Measurements from ENCODE around the gene WNT7A. TPM values are rescaled to one million over a fixed set of nuclear protein-coding genes. Genes with fewer than 3 reads are reported as not detected.

The WNT7A gene
- total RNA-seq, 3 donors from 2014 or later: not detected

DNA sequence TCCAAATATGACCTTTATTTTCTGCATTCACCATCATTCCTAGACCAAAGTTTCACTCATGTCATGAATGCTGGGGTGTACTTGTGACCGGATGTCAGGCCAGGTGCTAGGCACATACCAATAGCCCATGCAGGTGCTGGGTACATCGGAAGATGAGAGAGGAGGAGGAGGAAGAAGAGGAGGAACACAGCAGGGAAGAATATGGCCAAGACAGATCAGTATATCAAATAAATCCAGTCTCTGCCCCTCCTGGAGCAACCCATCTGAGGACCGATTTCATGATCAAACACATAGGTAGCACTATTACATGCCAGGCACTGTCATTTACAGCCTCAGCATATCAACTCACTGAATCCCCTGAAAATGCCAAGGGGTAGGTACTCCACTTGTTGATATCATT is 3.0 kb upstream of the WNT7A start:
- ATAC-seq (no peak), DNase-seq (no peak)
- no peaks in the 10 kb centered on the region for H3K36me3 ChIP-seq (ENCODE audit: low read depth)
- H3K4me1 ChIP-seq (ENCODE audit: low read depth): peaks cover 9% of the 10 kb centered on the region
- intact Hi-C loops (cut with DNase I, micrococcal nuclease): no loop called here
- no peaks in the 10 kb centered on the region for H3K9me3 ChIP-seq
- no peak overlapping the region for H3K4me3 ChIP-seq
- TF ChIP-seq, protein P1, sequence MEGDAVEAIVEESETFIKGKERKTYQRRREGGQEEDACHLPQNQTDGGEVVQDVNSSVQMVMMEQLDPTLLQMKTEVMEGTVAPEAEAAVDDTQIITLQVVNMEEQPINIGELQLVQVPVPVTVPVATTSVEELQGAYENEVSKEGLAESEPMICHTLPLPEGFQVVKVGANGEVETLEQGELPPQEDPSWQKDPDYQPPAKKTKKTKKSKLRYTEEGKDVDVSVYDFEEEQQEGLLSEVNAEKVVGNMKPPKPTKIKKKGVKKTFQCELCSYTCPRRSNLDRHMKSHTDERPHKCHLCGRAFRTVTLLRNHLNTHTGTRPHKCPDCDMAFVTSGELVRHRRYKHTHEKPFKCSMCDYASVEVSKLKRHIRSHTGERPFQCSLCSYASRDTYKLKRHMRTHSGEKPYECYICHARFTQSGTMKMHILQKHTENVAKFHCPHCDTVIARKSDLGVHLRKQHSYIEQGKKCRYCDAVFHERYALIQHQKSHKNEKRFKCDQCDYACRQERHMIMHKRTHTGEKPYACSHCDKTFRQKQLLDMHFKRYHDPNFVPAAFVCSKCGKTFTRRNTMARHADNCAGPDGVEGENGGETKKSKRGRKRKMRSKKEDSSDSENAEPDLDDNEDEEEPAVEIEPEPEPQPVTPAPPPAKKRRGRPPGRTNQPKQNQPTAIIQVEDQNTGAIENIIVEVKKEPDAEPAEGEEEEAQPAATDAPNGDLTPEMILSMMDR (IDR thresholded peaks at IDR 0.05): no peak

DNA sequence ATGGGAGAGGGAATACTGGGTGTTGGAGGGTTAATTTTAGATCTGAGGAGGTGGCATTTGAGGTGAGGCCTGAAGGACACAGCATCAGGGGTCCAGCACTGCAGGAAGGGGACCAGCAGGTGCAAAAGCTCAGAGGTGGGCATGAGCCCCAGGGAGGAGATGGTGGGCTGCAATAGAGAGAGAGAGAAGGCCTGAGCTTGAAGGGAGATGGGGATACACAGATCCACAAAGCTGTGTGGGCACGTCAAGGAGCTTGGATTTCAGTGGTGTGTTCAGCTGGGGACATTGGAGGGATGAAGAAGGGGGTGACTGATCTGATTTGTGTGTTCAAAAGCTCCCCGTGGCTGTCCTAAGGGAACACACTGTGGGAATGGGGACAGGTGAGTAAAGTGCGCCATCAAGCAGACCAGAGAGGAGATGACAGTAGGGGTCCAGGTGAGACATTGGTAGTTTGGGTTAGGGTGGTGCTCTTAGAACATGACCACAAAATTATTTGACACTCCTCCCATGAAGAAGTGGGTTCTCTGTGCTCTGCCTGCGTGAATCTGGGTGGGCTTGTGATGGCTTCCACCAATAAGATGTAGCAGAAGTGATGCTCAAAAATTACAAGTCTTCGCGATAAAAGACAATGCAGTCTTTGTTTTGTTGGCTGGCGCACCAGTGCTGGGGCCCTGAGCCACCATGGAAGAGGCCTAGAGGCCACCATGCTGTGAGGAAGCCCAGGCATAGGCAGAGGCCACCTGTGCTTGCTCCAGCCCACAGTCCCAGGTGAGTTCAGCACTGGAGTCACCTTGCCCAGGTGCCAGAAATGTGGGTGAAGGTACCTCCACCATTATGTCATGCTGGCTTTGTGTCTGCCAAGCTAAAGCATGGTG is 1.9 kb upstream of the WNT7A start:
- Histone ChIP-seq H3K4me1 (ENCODE audit: low read depth) (peaks cover 9% of the 10 kb centered on the region), H3K4me3 (no peak overlapping the region), H3K9me3 (no peaks in the 10 kb centered on the region), H3K36me3 (ENCODE audit: low read depth) (no peaks in the 10 kb centered on the region)
- intact Hi-C loops (cut with DNase I, micrococcal nuclease): no loop called here
- DNase-seq: no peak
- no peak for ATAC-seq
- TF ChIP-seq, protein P1 (IDR thresholded peaks at IDR 0.05): no peak

DNA sequence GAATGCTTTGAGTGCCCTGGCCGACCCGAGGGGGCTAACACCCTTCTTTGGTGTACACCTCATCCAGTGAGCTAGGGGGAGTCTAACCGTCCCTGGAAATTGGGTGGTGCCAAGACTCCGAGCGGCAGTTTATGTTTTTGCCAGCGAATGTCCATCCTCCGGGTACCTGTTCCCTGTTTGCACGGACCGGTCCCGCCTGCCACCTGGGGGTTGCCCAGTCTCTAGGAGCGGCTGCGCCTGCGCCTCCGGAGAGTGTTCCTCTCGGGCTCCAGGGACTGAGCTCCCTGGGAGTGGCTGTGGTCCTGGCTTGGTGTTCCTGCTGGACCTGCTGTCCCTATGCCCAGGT is 913 bp upstream of the WNT7A start:
- DNase-seq (no peak), ATAC-seq (no peak)
- intact Hi-C loops (cut with DNase I, micrococcal nuclease): no loop called here
- no peaks in the 10 kb centered on the region for H3K9me3 ChIP-seq
- H3K4me1 ChIP-seq (ENCODE audit: low read depth): peaks cover 9% of the 10 kb centered on the region
- TF ChIP-seq, protein P1 (IDR thresholded peaks at IDR 0.05): no peak
- no peaks in the 10 kb centered on the region for H3K36me3 ChIP-seq (ENCODE audit: low read depth)
- H3K4me3 ChIP-seq: no peak overlapping the region

GRCh38 chr3:13879102-13879945 is 547 bp downstream of the WNT7A start:
- DNase-seq: no peak
- no peaks in the 10 kb centered on the region for H3K36me3 ChIP-seq (ENCODE audit: low read depth)
- no peaks in the 10 kb centered on the region for H3K9me3 ChIP-seq
- peaks cover 9% of the 10 kb centered on the region for H3K4me1 ChIP-seq (ENCODE audit: low read depth)
- no peak overlapping the region for H3K4me3 ChIP-seq
- intact Hi-C loops (cut with DNase I, micrococcal nuclease): no loop called here
- peak; percentile 19 for ATAC-seq
- TF ChIP-seq, protein P1 (IDR thresholded peaks at IDR 0.05): no peak

DNA sequence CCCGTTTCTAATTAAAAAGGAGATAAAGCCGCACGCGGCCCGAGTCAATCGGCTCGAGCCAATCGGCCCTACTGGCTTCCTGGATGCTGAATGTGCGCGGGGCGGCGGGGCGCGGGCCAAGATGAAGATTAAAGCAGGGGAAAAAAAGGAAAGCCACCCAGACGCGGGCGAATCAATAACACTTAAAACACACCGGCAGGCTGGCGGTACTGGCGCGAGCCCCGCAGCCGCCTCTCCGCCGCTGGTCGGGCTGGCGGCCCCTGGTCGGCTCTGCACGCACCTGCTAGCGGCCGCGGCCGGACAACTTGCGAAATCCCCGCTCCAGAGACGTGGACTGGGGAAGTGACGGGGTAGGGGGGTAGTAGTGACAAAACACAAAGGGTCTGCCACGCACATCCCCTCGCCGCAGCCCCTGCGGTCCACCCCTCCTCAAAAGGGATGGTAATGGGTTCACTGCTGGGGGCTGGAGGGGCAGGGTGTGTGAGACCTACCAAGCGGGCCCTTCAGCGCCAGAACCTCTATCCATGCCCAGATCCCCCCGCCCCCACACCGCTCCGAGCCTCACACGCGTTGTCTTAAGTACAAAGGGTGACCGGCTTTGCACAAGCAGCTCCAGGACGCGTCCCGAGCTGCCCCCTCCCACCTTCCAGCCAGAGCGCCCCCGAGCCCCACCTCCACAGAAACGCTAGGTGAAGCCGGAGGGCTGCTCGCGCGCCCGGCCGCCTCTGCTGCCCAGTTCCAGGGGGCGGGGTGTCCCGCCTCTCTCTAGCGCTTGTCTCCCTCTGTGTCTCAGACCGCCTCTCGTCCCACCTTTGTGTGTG is 1.4 kb downstream of the WNT7A start:
- TF ChIP-seq, protein P1 (IDR thresholded peaks at IDR 0.05): no peak
- Histone ChIP-seq H3K36me3 (ENCODE audit: low read depth) (no peaks in the 10 kb centered on the region), H3K4me3 (no peak overlapping the region), H3K9me3 (no peaks in the 10 kb centered on the region), H3K4me1 (ENCODE audit: low read depth) (peaks cover 9% of the 10 kb centered on the region)
- ATAC-seq: no peak
- intact Hi-C loops (cut with DNase I, micrococcal nuclease): no loop called here
- no peak for DNase-seq
